Common myeloid progenitor, CD34-positive (primary cell): ENCODE results near the gene NALF2.

Source experiments
- CTCF ChIA-PET: fragments of 350-600 bp; sonication (Branson Sonifier 250); formaldehyde crosslinking; loops from one replicate; lab custom pipeline; 2021; ENCODE audit warnings: antibody characterized with exemption; lab: Charles Lee
- POLR2A ChIA-PET: fragments of 350-600 bp; sonication (Branson Sonifier 250); formaldehyde crosslinking; loops from one replicate; lab custom pipeline; 2021; ENCODE audit warnings: antibody characterized with exemption; lab: Charles Lee
- DNase-seq, 3 donors: peaks; one replicate each; pipeline versions ENCODE4 v3.0.0 to v3.0.0-alpha.2; 2013
- H3K27ac ChIP-seq, 2 experiments: 1 replicate in 1 of 2; 2 replicates in 1 of 2; pipeline ENCODE4 v1.7.0; 2013; ENCODE audit warnings: inconsistent platforms in 2 of 2, low read length in 2 of 2, mild to moderate bottlenecking in 2 of 2, low read depth in 1 of 2, moderate library complexity in 1 of 2; ENCODE audit not compliant: severe bottlenecking in 2 of 2, insufficient read depth in 1 of 2, poor library complexity in 1 of 2
- H3K27me3 ChIP-seq, 5 experiments: replicated peaks in 2 of 5; 1 replicate in 3 of 5; 2 replicates in 2 of 5; pipeline versions ENCODE4 v1.6.1 to v1.7.0; 2013; ENCODE audit warnings: low read length in 4 of 5, mild to moderate bottlenecking in 2 of 5, moderate library complexity in 2 of 5, inconsistent platforms in 1 of 5; ENCODE audit not compliant: insufficient read depth in 5 of 5, control insufficient read depth in 4 of 5
- H3K36me3 ChIP-seq, 4 experiments: 1 replicate in 2 of 4; 2 replicates in 2 of 4; pipeline versions ENCODE4 v1.6.1 to v1.7.0; 2013; ENCODE audit warnings: low read length in 3 of 4, control low read depth in 1 of 4, mild to moderate bottlenecking in 1 of 4; ENCODE audit not compliant: control insufficient read depth in 4 of 4, insufficient read depth in 4 of 4
- H3K4me1 ChIP-seq, 4 experiments: 1 replicate in 3 of 4; 2 replicates in 1 of 4; pipeline versions ENCODE4 v1.6.1 to v1.7.1; 2013; ENCODE audit warnings: low read length in 3 of 4, mild to moderate bottlenecking in 3 of 4, control low read depth in 1 of 4, inconsistent platforms in 1 of 4, moderate library complexity in 1 of 4; ENCODE audit not compliant: control insufficient read depth in 4 of 4, insufficient read depth in 4 of 4; ENCODE audit errors: control extremely low read depth in 1 of 4
- H3K4me3 ChIP-seq, 7 experiments: 1 replicate in 4 of 7; 2 replicates in 3 of 7; pipeline versions ENCODE4 v1.5.1 to v1.7.0; 2013; ENCODE audit warnings: mild to moderate bottlenecking in 7 of 7, low read length in 6 of 7, moderate library complexity in 6 of 7, inconsistent platforms in 2 of 7, low read depth in 2 of 7, control low read depth in 1 of 7; ENCODE audit not compliant: insufficient read depth in 4 of 7, control insufficient read depth in 1 of 7; ENCODE audit errors: extremely low read depth in 1 of 7
- H3K9me3 ChIP-seq, 5 experiments: 1 replicate in 4 of 5; 2 replicates in 1 of 5; pipeline versions ENCODE4 v1.6.1 to v1.7.1; 2013; ENCODE audit warnings: low read length in 4 of 5, mild to moderate bottlenecking in 2 of 5, inconsistent platforms in 1 of 5, low read depth in 1 of 5, moderate library complexity in 1 of 5; ENCODE audit not compliant: control insufficient read depth in 4 of 5, insufficient read depth in 2 of 5; ENCODE audit errors: control extremely low read depth in 1 of 5
- WGBS: methylation state at CpG from one replicate; pipeline ENCODE4 v1.1.5; 2013; ENCODE audit not compliant: insufficient coverage; 5-methylcytosine and 5-hydroxymethylcytosine counted together

The NALF2 gene

GRCh38 chrX:69507500-69507789 is 3.3 kb downstream of the NALF2 start:
- ChIA-PET CTCF (no interaction called here), POLR2A (no interaction called here)
- DNase-seq = no peak
- Histone ChIP-seq H3K36me3 (no peaks in the 10 kb centered on the region), H3K27ac (no peak overlapping the region), H3K9me3 (no peaks in the 10 kb centered on the region), H3K4me1 (peaks cover 2 to 30% (median 19%) of the 10 kb centered on the region in 4 experiments), H3K4me3 (no peak overlapping the region), H3K27me3 (peaks cover 0 to 35% (median 14%) of the 10 kb centered on the region in 5 experiments)
- WGBS = 84% methylated on average over 7 of the region's 7 CpGs

GRCh38 chrX:69508610-69509009 is 4.5 kb downstream of the NALF2 start:
- WGBS = 72% methylated on average over 4 of the region's 5 CpGs
- no peak for DNase-seq
- H3K4me3 ChIP-seq = no peak overlapping the region
- peaks cover 2 to 30% (median 19%) of the 10 kb centered on the region in 4 experiments for H3K4me1 ChIP-seq
- CTCF ChIA-PET = interaction anchor here (0.8 kb wide), 1 partner anchor 13 kb away, joined by 3 read pairs; no protein-coding TSS in a partner anchor
- no peak overlapping the region for H3K27ac ChIP-seq
- H3K36me3 ChIP-seq = no peaks in the 10 kb centered on the region
- no peaks in the 10 kb centered on the region for H3K9me3 ChIP-seq
- POLR2A ChIA-PET = no interaction called here
- peaks cover 0 to 28% (median 11%) of the 10 kb centered on the region in 5 experiments for H3K27me3 ChIP-seq

DNA sequence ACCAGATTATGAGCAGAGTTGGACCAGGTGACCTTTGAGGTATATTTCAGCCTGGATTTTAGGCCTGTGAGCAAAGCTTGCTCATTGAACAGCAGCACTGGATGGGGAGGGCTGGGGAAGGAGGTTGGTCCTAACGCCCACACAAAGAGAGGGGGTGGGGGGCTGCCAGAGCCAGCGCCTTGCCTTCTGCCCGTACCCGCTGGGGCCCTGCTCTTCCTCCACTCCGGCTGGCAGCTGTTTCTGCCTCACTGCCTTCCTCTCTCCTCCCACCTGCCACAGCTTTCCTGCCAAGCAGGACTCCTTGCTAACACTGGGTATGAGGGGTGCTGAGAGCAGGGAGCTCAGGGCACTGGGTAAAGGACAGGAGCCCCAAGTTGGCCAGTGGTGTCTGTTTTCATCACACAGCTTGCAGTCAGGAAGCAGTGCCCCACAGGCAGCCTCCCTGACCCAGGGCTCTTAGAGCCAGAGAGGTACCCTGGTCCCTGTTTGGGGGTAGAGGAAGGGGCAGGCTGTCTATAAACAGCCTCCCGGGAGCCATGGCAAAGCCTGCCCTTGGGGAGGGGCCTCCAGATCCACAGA is 6.1 kb downstream of the NALF2 start:
- H3K4me1 ChIP-seq = peaks cover 2 to 22% (median 15%) of the 10 kb centered on the region in 4 experiments
- H3K27me3 ChIP-seq = peaks cover 0 to 24% (median 11%) of the 10 kb centered on the region in 5 experiments
- CTCF ChIA-PET = no interaction called here
- no peak overlapping the region for H3K27ac ChIP-seq
- POLR2A ChIA-PET = no interaction called here
- H3K36me3 ChIP-seq = no peaks in the 10 kb centered on the region
- 17% methylated on average over 1 of the region's 6 CpGs for WGBS
- peak in 2 of 3 donors; percentile 10 to 27 for DNase-seq
- H3K4me3 ChIP-seq = no peak overlapping the region
- no peaks in the 10 kb centered on the region for H3K9me3 ChIP-seq

GRCh38 chrX:69510914-69511513 is 6.9 kb downstream of the NALF2 start:
- no peak for DNase-seq
- Histone ChIP-seq H3K4me3 (no peak overlapping the region), H3K27ac (no peak overlapping the region), H3K4me1 (peaks cover 2 to 19% (median 10%) of the 10 kb centered on the region in 4 experiments), H3K36me3 (no peaks in the 10 kb centered on the region), H3K9me3 (no peaks in the 10 kb centered on the region), H3K27me3 (peaks cover 0 to 17% (median 9%) of the 10 kb centered on the region in 5 experiments)
- ChIA-PET POLR2A (no interaction called here), CTCF (no interaction called here)
- 85% methylated on average over 3 of the region's 3 CpGs for WGBS

DNA sequence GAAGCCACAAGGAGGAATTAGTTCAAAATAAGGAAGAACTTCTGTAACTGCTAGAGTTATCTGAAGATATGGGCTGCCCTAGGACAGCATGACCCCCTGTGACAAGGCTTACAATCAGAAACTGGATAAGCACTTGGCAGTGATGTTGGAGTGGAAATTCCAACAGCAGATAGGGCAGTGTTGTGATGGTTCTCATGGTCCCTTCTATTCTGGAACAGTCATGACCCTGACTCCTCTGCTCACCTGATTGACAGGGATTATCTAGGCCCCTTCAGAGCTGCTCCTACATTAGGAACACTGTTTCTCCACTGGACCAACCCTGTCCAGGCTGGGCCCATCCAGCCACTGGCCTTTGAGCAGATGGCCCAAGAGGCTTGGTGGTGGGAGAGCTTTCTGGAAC is 17.9 kb downstream of the NALF2 start:
- peaks cover 0 to 12% (median 0%) of the 10 kb centered on the region in 5 experiments for H3K27me3 ChIP-seq
- ChIA-PET CTCF (interaction anchor here (1.3 kb wide), 1 partner anchor 13 kb away, joined by 3 read pairs; no protein-coding TSS in a partner anchor), POLR2A (no interaction called here)

GRCh38 chrX:69523314-69523713 is 19.2 kb downstream of the NALF2 start:
- POLR2A ChIA-PET = no interaction called here
- WGBS = 67% methylated on average over 1 of the region's 4 CpGs
- H3K9me3 ChIP-seq = no peaks in the 10 kb centered on the region
- no peak overlapping the region for H3K4me3 ChIP-seq
- peaks cover 0 to 9% (median 2%) of the 10 kb centered on the region in 4 experiments for H3K4me1 ChIP-seq
- no peak overlapping the region for H3K27ac ChIP-seq
- no peaks in the 10 kb centered on the region for H3K36me3 ChIP-seq
- DNase-seq = no peak
- H3K27me3 ChIP-seq = peaks cover 0 to 15% (median 0%) of the 10 kb centered on the region in 5 experiments
- CTCF ChIA-PET = no interaction called here

More for the DNA sequence above, 17.9 kb downstream of the NALF2 start:
- Histone ChIP-seq H3K36me3 (no peaks in the 10 kb centered on the region), H3K4me3 (no peak overlapping the region), H3K4me1 (peaks cover 0 to 9% (median 2%) of the 10 kb centered on the region in 4 experiments), H3K27ac (no peak overlapping the region), H3K9me3 (no peaks in the 10 kb centered on the region)
- peak in 1 of 3 donors; percentile 26 for DNase-seq

- no peak overlapping the region for H3K4me3 ChIP-seq
- CTCF ChIA-PET = no interaction called here
- 71% methylated on average over 6 of the region's 7 CpGs for WGBS
- H3K4me1 ChIP-seq = peaks cover 0 to 9% (median 2%) of the 10 kb centered on the region in 4 experiments
- no peaks in the 10 kb centered on the region for H3K36me3 ChIP-seq
- no peaks in the 10 kb centered on the region for H3K9me3 ChIP-seq
- no peak for DNase-seq
- H3K27ac ChIP-seq = no peak overlapping the region
- H3K27me3 ChIP-seq = peaks cover 0 to 15% (median 0%) of the 10 kb centered on the region in 5 experiments
- POLR2A ChIA-PET = no interaction called here
These were observed 20.7 kb downstream of the NALF2 start for GRCh38 chrX:69524781-69525363.
